Right atrium auricular region (tissue), 2 donors: ENCODE results near the gene LY6G6C. TPM values are rescaled to one million over a fixed set of nuclear protein-coding genes. Genes with fewer than 3 reads are reported as not detected.
A peak's percentile ranks its signal among the peaks of the same experiment; 100 is the strongest.

Experiments
- DNase-seq: peaks from one replicate; pipeline ENCODE4 v3.0.0-alpha.2; 2019; ENCODE audit warnings: low spot score
- H3K27ac ChIP-seq, 2 donors: fragments of 200-600 bp; sonication (generic); 1 replicate in 1 of 2; 2 replicates in 1 of 2; pipeline ENCODE4 v1.5.1; 2016 to 2019
- H3K27me3 ChIP-seq, 2 donors: fragments of 200-600 bp; sonication (generic); one replicate each; pipeline versions ENCODE4 v1.5.1 to v1.6.0; 2017 to 2019
- H3K36me3 ChIP-seq: fragments of 200-600 bp; sonication (generic); one replicate; pipeline ENCODE4 v1.5.1; 2016
- H3K4me1 ChIP-seq, 2 donors: fragments of 200-600 bp; sonication (generic); one replicate each; pipeline versions ENCODE4 v1.5.1 to v1.6.0; 2017 to 2019
- H3K4me3 ChIP-seq, 2 donors: fragments of 200-600 bp; sonication (generic); 1 replicate in 1 of 2; 2 replicates in 1 of 2; pipeline ENCODE4 v1.5.1; 2017 to 2019; ENCODE audit warnings: mild to moderate bottlenecking in 1 of 2, moderate library complexity in 1 of 2
- H3K9me3 ChIP-seq, 2 donors: fragments of 200-600 bp; sonication (generic); one replicate each; pipeline ENCODE4 v1.5.1; 2019
- CTCF ChIP-seq, 2 donors: fragments of 200-600 bp; sonication (generic); IDR thresholded peaks; one replicate each; pipeline ENCODE4 v1.5.1; 2019; ENCODE audit warnings: antibody characterized with exemption in 2 of 2
- total RNA-seq, 2 donors: library from RNA; depleted of rRNA; stranded (reverse); fragments of >200 nt; gene quantifications; one replicate each; pipeline ENCODE4 v1.1.0, GENCODE V29; 2016

LY6G6C gene
- total RNA-seq, 2 donors from 2014 or later, result 1.3 TPM; not detected in 1

- H3K4me3 ChIP-seq, result no peak overlapping the region
- no peak overlapping the region for H3K27ac ChIP-seq
- H3K27me3 ChIP-seq, result no peaks in the 10 kb centered on the region
- H3K9me3 ChIP-seq, result no peaks in the 10 kb centered on the region
- H3K36me3 ChIP-seq, result no peaks in the 10 kb centered on the region
- H3K4me1 ChIP-seq, result peaks cover 0 to 15% of the 10 kb centered on the region in 2 donors
- no peak for TF ChIP-seq CTCF (IDR thresholded peaks at IDR 0.05)
- no peak for DNase-seq
Measured at GRCh38 chr6:31705931-31706330, 15.6 kb downstream of the LY6G6C start.

- DNase-seq, result peak; percentile 99
- H3K36me3 ChIP-seq, result peaks cover 21% of the 10 kb centered on the region
- peak in 1 of 2 donors; percentile 30 for TF ChIP-seq CTCF (IDR thresholded peaks at IDR 0.05)
- H3K27ac ChIP-seq, result peak within 1 kb of the TSS; percentile 97 to 98
- peak within 1 kb of the TSS; percentile 78 to 82 for H3K4me3 ChIP-seq
- H3K4me1 ChIP-seq, result peaks cover 0 to 18% of the 10 kb centered on the region in 2 donors
- no peaks in the 10 kb centered on the region for H3K9me3 ChIP-seq
- no peaks in the 10 kb centered on the region for H3K27me3 ChIP-seq
Measured at GRCh38 chr6:31702819-31703716, 18.5 kb downstream of the LY6G6C start, which contains the start of gene ABHD16A. Gene ABHD16A, minus strand, starts transcription at chr6:31703324. Its CDS starts 43 bp downstream, at chr6:31703281.

GRCh38 chr6:31702405-31702818 is 19.1 kb downstream of the LY6G6C start:
- H3K27ac ChIP-seq, result peak overlapping the region; percentile 97 to 98
- peaks cover 24% of the 10 kb centered on the region for H3K36me3 ChIP-seq
- no peaks in the 10 kb centered on the region for H3K9me3 ChIP-seq
- H3K27me3 ChIP-seq, result no peaks in the 10 kb centered on the region
- peak overlapping the region; percentile 78 to 82 for H3K4me3 ChIP-seq
- no peak for TF ChIP-seq CTCF (IDR thresholded peaks at IDR 0.05)
- peaks cover 0 to 22% of the 10 kb centered on the region in 2 donors for H3K4me1 ChIP-seq
- DNase-seq, result no peak

- peak overlapping the region; percentile 97 to 98 for H3K27ac ChIP-seq
- peak overlapping the region; percentile 78 to 82 for H3K4me3 ChIP-seq
- peaks cover 0 to 22% of the 10 kb centered on the region in 2 donors for H3K4me1 ChIP-seq
- DNase-seq, result no peak
- H3K9me3 ChIP-seq, result no peaks in the 10 kb centered on the region
- H3K36me3 ChIP-seq, result peaks cover 30% of the 10 kb centered on the region
- no peak for TF ChIP-seq CTCF (IDR thresholded peaks at IDR 0.05)
- no peaks in the 10 kb centered on the region for H3K27me3 ChIP-seq
Measured at GRCh38 chr6:31701666-31702404, 19.7 kb downstream of the LY6G6C start.

GRCh38 chr6:31700740-31701401 is 20.7 kb downstream of the LY6G6C start:
- H3K27me3 ChIP-seq, result no peaks in the 10 kb centered on the region
- H3K4me3 ChIP-seq, result no peak overlapping the region
- H3K27ac ChIP-seq, result no peak overlapping the region
- DNase-seq, result no peak
- no peaks in the 10 kb centered on the region for H3K9me3 ChIP-seq
- TF ChIP-seq CTCF (IDR thresholded peaks at IDR 0.05), result no peak
- peaks cover 40% of the 10 kb centered on the region for H3K36me3 ChIP-seq
- peaks cover 0 to 22% of the 10 kb centered on the region in 2 donors for H3K4me1 ChIP-seq
